HUDEP-2 (cell line): ENCODE data around the gene CD82.
"Not testable (repeated sequence)": the region's sequence is repeated elsewhere in the genome, so short reads cannot be mapped to it uniquely, and the experiment has no call there.

ENCODE experiments used
- DNase-seq, 76 experiments: peaks; one replicate each; lab custom pipeline; 2025; ENCODE audit not compliant: unreplicated experiment in 76 of 76; lab: John Stamatoyannopoulos, UW

The CD82 gene

DNA sequence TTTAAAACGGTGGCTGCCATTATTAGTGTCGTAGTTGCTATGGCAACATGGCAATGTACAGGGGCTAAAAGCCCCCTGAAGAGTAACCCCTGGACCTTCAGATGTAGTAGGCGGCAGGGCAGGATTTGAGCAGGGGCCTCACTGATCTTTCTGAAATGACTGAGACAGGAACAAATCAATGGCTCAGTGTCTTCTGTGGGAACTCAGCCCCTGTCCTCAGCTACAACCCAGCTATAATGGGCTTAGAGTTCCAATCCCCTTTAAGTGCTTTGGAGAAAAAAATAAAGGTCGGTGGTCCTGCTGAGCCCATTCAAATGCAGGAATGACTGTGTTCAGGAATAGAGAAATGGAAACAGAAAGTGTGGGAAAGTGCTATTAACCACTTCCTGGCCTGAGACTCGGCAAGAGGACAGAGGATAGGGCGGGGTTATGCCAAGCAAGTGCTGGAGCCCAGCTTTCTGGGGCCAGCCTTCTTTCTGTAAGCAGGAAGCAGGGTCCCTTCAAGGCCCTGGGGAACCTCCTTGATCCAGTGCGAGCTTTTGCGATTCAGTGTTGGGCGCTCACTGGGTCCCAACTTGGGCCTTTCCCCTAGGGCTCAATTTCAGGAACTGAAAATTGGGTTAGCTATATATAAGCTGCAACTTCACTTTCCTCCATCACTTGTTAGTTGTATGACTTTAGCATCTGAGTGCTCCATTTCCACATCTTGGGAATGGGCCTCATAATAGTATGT lies 6.1 kb upstream of the CD82 start:
- peak in 2 of 76 experiments; percentile 22 to 24 for DNase-seq

DNA sequence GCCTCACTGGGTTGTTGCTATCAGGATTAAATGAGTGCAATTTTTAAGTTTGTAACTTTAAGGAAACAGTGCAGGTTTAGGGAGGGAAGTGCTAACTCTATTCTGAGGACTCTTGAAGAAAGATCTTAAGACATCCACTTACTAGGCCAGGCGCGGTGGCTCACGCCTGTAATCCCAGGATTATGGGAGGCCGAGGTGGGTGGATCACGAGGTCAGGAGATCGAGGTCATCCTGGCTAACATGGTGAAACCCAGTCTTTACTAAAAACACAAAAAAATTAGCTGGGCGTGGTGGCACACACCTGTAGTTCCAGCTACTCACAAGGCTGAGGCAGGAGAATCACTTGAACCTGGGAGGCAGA lies 5.5 kb upstream of the CD82 start:
- not testable (repeated sequence) for DNase-seq

DNA sequence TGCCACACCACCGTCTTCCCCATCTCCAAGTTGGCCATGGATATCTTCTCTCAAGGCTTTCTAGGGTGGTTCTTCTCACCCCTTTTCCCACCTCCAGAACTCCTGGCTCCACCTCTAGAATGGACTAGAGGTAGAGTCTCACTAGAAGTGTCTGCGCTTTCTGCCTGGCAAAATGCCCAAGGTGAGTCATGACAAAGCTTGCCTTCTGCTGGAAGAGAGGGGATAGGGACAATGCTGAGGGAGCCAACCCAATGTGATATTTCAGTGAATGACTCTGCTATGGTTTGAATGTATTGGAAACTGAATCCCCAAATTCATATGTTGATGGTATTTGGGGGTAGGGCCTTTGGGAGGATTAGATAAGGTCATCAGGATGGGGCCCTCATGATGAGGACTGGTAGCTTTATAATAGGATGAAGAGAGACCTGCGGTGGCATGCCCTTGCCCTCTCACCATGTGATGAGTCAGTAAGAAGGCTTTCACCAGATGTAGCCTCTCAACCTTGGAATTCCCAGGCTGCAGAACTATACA lies 4.1 kb upstream of the CD82 start:
- peak in 14 of 76 experiments; percentile 11 to 44 (median 26) for DNase-seq

DNA sequence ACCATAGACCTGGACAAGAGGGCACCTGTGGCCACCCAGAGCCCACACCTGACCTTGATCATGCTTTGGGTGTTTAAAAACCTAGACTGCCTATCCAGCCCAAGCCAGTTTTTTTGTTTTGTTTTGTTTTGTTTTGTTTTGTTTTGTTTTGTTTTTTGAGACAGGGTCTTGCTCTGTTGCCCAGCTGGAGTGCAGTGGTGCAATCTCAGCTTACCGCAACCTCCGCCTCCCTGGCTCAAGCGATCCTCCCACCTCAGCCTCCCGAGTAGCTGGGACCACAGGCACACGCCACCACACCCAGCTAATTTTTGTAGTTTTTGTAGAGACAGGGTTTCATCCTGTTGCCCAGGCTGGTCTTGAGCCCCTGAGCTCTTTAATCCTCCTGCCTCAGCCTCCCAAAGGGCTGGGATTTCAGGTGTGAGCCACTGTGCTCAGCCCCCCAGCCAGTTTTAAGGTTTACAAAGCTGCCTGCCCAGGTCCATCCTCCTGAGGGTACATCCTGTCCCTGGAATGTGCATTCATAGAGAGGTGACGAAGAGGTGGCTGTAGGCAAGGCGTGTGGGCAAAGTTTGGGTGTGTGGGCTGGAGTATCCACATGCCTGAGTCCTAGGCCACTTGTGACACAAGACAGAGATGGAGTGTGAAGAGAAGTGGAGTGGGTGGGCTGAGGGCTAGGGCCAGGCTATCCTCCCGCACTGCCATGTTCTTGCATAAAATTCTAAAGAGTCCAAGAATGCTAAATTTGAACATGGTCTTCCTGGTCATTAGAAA lies 3.3 kb upstream of the CD82 start:
- DNase-seq = no peak

DNA sequence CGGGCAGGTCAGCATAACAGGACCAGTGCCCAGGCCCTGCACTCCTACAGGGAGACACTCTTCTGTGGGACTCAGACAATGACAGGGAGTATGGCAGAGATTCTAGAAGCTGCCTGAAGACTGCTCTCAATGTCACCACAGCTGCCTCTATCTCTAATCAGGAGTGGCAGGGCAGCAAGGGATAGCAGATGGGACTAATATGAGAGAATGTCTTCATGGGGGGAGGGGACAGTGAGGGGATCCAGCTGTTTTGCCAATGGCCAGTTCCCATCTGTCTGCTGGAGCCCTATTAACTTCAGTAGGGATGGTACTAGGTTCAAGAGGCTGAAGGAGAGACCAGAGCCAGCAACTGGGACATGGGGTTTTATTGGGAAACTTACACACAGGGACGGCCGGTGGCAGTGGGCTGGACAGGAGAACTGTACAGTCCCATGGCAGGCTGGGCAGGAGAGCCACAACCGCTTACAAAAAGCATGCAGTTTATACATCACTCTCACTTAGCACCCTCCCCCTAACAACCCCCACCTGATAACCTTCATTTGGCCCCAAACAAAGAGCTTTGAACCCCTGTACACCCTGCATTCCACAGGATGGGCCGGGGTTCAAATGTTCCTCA lies 2.5 kb upstream of the CD82 start:
- peak in 3 of 76 experiments; percentile 17 to 21 (median 17) for DNase-seq

DNA sequence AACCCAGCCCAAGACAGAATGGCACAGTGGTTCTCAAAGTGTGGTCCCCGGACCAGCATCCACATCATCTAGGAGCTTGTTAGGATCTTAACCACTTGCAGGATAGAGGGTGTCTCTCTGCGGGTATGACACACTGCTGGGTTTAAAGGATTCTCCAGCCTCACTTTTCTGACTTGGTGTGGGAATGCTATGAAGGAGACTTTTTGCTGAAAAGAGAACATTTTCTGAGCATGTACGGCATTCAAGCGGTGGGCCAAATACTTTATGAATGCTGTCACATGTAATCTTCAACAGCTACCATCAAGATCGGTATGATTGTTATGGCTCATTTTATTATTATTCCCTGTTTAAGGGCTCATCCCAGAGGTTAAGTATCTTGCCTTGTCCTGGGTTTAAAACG lies 1.8 kb upstream of the CD82 start:
- DNase-seq = no peak

DNA sequence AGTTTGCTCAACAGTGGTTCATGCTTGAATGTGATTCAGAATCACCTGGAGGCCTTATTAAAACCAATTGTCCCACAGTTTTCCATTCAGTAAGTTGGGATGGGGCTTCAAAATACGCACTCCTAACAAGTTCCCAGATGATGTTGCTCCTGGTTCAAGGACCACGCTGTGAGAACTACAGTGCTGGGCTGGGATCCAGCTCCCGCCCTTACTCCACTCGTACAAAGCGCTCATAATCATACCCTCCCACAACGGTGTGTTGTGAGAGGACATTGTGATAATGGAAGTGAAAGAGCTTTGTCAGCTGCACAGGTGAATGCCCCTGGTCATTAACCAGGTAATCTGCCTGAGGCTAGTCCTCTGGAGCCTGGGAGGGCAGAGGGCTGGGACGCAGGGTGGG lies 1.3 kb upstream of the CD82 start:
- peak in 19 of 76 experiments; percentile 11 to 60 (median 36) for DNase-seq

DNA sequence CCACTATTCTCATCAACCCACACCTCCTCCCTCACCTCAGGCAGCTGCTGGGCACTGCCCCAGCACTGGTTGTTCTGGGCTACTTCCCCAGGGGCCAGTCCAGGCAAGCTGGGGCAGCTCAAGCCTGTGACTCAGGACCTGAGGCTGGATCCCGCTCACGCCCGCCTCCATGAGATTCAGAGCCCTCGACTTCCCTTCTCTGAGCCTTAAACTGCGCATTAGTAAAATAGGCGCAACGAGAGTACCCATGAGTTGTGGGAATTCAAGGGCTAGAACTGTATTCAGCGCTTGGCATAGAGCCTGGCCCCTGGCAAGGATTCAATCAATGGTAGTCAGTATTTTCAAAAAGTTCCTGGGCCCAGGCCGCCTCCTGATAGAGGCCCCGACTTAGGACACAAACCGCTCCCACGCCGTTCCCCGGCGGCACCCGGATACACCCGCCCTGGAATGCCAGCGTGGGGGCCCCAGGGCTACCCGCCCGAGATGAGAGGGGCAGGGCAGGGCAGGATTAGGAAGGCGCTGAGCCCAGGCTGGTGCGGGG lies 723 bp upstream of the CD82 start:
- DNase-seq = peak in 17 of 76 experiments; percentile 46 to 95 (median 60)

DNA sequence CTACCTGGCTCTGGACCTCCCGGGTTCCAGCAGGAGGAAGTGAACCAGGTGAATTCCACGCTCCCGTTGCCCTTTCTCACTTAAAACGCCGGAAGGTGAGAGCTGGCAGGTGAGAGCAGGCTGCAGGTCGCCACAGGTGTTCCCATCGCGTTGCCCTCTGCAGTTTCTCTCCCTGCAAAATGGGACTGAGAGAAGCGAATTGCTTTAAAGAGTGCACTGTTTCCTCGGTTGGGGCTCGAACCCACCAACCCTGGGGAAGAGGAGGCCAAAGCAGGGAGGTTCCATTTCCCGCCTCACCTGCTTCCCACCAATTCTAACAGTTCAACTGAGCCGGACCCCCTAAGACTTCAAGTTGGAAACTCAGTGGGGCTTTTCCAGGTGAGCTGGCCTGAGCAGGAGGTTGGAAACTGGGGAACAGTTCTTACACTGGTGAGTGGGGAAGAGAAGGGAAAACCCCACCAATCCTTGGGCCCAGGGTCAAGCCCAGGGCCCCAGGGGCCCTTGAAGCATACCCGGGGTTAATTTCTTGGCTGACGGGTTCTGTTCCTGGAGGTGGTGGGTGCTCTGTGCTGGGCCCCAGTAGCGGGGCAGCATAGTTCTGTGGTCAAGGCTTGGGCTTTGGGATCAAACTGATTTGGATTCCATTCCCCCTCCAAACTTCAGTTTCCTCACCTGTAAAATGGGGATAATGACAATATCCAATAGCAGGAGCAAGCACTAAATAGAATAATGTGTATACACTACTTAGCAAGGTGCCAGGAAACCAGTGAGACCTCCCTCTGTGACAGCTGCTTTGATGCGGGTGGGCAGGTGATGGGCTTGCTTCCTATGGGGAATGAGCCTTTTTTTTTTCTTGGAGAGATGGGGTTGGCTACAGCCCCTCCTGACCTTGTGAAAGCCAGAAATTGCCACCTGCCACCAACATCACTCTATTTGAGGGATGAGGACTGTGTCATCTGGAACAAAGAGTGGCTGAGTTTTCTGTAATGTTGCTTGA lies 788 bp downstream of the CD82 start:
- no peak for DNase-seq

DNA sequence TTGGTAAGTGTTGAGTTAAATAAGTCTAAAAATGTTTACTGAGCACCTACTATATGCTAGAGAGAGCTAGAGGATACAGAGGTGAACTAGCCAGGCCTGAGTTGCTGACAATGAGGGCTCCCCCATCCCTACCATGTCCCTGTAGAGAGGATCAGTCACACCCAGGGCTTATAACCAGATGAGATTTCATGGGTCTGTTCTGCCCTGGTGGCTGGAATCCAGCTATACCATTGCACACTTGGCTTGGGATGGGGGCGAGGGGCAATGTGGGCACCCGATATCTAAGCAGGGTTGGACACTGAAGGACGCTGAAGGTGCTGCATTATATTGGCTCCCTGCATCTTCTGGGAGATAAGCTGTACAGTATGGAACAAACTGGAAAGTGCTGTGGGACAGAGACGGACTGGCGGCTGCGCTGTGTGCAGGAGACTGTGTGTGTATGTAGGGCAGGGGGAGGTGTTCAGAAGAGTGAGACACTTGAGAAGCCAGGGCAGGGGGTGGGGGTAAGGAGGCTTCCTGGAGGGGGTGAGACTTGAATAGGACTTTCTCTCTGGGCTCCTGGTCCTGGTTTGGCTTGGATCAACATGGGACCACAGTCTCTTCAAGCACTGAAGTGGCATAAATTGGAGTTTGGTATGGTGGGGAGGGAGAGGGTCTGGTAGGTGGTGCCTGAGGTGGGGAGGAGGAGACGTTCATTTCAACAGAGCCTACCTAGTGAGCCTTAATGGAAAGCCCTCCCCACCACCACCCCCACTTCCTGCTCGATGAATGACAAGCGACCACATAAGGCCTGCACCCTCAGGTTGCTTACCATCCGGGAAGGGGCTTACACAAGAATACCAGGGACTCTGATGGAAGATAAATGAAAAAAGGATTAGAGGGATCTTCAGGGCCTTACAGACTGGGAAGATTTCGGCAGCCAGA lies 1.8 kb downstream of the CD82 start:
- DNase-seq = peak in 4 of 76 experiments; percentile 17 to 28 (median 23)

DNA sequence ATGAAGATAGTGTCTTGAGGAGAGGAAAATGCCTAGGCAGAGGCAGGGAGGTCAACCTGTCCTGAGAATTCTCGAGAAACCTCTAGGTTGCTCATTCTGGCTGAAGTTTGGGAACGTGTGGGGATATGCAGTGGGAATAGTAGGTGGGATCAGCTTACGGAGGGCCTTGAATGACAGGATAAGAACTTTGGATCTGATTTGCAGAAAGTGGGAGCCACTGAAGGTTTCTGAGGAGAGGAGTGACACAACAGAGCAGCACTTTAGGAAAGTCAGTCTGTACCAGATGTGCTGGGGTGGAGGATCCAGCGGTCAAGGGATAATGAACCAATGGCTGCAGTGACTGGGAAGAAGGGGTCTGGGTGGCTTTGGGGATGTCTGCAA lies 2.4 kb downstream of the CD82 start:
- no peak for DNase-seq

DNA sequence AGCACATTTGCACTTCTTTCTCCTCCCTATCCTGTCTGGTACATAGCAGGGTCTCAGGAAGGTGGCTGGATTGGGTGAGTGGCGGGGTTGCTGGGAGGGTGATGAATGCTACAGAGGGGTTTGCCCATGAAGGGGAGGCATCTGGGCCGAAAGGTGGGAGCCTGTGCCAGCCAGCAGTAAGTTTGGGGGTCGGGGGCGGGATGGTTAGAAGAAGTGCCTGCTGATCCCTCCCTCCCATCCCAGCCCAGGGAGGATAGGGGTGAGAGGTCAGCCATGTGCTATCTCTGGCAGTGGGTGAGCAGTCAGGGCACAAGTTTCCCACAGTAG lies 2.8 kb downstream of the CD82 start:
- DNase-seq = no peak

DNA sequence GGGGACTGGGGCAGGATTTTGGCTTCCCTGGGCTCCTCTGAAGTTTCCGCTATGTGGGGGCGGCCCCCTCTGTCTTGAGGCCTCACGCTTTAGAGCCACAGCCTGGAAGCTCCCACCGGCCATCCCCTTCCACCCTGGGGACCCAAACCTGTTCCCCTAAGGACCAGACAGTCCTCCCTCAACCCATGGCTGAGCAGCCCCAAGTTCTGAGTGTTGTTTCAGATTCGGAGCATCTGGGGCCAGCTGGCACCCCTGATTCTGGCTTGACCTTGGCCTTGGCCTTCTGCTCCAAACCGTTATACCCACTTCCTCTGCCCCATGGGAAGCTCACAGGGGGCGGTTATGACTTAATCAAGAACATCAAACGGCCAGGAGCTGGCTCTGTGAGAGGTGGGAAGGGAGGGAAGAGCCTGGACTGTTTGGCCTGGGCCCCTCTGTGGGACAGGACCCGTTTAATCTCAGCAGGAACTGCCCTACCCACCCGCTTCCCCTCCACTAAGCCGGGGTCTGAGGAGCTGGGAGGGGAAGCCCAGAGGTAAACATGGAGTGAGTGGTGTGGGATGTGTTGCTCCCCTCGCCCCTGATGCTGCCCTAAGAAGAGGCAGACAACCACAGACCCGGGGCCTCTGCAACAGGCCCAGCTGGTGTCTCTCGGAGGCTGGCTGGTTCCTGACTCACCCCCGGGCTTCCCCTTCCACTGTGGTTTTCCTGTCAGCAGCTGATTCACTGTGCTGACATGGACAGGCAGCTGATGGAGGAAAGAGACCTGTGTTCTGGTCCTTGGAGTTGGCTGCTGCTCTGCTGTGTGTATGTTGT lies 3.4 kb downstream of the CD82 start:
- DNase-seq = peak in 26 of 76 experiments; percentile 17 to 52 (median 31)

DNA sequence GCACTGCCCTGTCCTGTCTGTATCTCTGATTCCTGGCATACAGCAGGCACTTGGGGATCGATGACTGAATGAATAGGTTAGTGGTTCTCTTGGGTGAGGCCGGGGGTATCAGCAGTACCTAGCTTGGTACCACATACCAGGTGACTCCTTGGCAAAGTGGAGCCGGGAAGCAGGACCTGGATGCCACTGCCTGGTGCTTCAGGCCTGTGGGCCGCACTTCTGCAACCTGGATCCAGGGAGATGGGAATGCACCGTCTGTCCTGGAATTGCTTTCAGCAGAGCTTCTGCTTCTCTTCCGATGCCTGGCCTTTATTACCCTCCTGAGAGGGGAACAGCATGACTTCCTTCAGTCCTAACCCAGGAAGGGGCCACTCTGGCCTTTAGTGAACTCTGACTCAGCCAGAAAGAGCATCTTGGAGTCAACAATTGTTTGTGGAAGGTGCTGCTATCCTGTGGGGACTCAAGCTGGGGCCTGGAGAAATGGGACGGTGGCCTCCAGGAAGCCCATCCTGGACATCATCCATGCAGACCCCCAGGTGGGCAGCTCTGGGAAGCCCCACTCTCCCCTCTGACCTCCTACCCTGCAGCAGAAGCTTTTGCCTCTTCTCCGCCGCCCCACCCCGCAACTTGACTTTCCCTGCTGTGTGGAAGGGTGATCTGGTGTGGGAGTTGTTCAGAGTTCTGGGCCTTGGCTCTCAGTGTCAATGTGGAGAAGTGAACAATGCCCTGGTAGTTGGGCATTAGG lies 5.1 kb downstream of the CD82 start:
- no peak for DNase-seq

DNA sequence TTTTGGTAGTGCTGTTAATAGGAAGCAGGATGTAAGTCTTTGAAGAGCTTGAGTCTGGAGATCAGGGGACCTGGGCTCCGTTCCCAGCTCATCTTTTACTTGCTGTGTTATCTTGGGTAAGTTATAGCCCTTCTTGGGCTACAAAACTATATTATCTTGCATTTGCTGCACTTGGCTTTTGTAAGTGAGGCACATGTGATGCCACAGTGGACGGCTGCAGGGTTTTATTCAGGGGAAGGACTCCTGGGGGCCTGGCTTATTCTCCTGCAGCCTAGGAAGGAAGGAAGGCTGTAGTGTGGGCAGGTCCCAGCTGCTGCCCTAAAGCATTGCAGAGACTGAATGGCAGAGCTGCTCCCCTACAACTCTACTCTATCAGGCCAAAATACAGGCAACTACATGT lies 6.4 kb downstream of the CD82 start:
- DNase-seq = peak in 35 of 76 experiments; percentile 17 to 60 (median 40)

DNA sequence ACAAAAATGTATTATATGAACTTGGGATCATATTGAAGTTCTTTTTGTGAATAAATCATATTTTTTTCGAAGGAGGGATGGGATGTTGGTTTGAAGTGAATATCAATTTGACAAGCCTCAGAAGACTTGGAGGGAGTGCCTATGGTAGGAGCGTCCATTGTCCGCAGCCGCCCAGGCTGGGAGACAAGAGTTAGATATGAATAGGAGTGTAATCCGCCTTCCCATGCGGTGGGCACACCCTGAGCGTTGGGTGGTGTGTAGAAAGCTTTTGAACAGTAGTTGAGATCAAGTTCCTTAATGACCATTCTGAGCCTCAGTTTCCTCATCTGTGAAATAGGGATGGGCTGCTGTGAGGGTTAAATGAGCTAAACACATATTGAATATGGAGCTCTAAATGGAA lies 7.0 kb downstream of the CD82 start:
- DNase-seq = peak in 23 of 76 experiments; percentile 15 to 61 (median 35)

DNA sequence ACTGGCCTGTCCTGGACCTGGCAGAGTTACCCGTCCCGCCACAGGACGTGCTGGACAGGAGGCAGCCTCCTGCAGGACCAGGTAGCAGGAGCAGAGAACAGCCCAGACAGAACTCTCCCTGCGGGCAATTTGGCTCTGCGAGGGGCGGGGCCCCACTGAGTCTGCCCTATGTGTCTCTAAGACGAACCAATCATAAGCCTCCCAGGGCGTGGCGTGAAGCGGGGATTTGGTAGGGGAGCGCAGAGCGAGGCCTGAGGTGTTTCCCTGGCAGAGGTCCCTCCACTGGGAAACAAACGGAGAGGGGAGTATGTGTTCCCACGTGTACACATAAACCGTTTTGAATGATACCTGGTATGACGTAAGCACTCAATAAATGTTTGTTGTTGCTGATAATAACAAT lies 7.4 kb downstream of the CD82 start:
- DNase-seq = peak in 5 of 76 experiments; percentile 18 to 72 (median 33)
